Lower leg skin (tissue), 4 donors: ENCODE measurements around the gene IFT80. TPM values are rescaled to one million over a fixed set of nuclear protein-coding genes. Genes with fewer than 3 reads are reported as not detected.

Experiments used
- DNase-seq, 2 donors: peaks; one replicate each; pipeline ENCODE4 v3.0.0-alpha.2; 2019; ENCODE audit warnings: low spot score in 2 of 2
- H3K4me3 ChIP-seq: fragments of 200-600 bp; sonication (generic); 2 replicates; pipeline ENCODE4 v1.5.1; 2017; ENCODE audit warnings: mild to moderate bottlenecking, low read depth; ENCODE audit not compliant: poor library complexity, severe bottlenecking
- CTCF ChIP-seq, 3 donors: fragments of 450-650 bp; IDR thresholded peaks; one replicate each; pipeline ENCODE4 v1.5.1; 2016; ENCODE audit warnings: antibody characterized with exemption in 3 of 3, mild to moderate bottlenecking in 3 of 3, moderate library complexity in 2 of 3
- POLR2A ChIP-seq, 2 donors: fragments of 450-650 bp; IDR thresholded peaks; one replicate each; pipeline ENCODE4 v1.6.1; 2016 to 2017; ENCODE audit warnings: antibody characterized with exemption in 2 of 2, mild to moderate bottlenecking in 1 of 2, moderate library complexity in 1 of 2
- WGBS, 2 donors: methylation state at CpG; one replicate each; pipeline ENCODE4 v1.1.5; 2018; 5-methylcytosine and 5-hydroxymethylcytosine counted together
- intact Hi-C: fragments of 100-400 bp; cut with DNase I; formaldehyde crosslinking; loops from one replicate; pipeline ENCODE4 v1.15.0; 2023; ENCODE audit warnings: low total_unique reads
- total RNA-seq, 4 donors: library from RNA; depleted of rRNA; stranded (reverse); fragments of >200 nt; gene quantifications; one replicate each; pipeline ENCODE4 v1.1.0, GENCODE V29; 2016

The IFT80 gene
- total RNA-seq, 4 donors from 2014 or later = 9.7 to 15.7 (median 15.3) TPM

- DNase-seq = no peak
- intact Hi-C loops = no loop called here
- WGBS, 2 donors = 77 to 78% methylated on average over 5 of the region's 5 CpGs
- H3K4me3 ChIP-seq = no peak overlapping the region
- TF ChIP-seq POLR2A (IDR thresholded peaks at IDR 0.05) (no peak), CTCF (IDR thresholded peaks at IDR 0.05) (no peak)
These were observed 14.2 kb downstream of the IFT80 start for GRCh38 chr3:160384639-160385318.

DNA sequence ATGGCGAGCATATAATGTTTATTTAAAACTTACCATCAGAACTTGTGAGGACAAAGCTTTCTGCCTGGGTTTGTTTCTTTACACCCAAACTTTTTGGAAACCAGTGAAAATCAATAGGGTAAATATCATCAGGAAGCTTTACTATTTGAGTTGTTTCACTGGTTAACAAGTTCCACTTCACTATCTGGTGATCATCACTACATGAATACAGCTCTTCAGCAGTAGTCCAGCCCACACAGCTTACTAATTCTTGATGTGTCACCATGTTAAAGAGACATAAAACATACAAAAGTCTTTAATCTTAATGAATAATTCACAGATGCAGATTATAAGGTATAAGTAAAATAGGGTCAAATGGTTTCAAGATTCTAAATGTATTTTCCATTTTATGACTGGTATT is 17.6 kb downstream of the IFT80 start:
- intact Hi-C loops = no loop called here
- no peak for TF ChIP-seq POLR2A (IDR thresholded peaks at IDR 0.05)
- no peak for TF ChIP-seq CTCF (IDR thresholded peaks at IDR 0.05)
- WGBS, 2 donors = 98% methylated on average over 1 of the region's 1 CpG
- no peak for DNase-seq
- no peak overlapping the region for H3K4me3 ChIP-seq

- no peak overlapping the region for H3K4me3 ChIP-seq
- intact Hi-C loops = no loop called here
- WGBS, 2 donors = 74 to 83% methylated on average over 4 of the region's 4 CpGs
- DNase-seq = no peak
- TF ChIP-seq CTCF (IDR thresholded peaks at IDR 0.05) (no peak), POLR2A (IDR thresholded peaks at IDR 0.05) (no peak)
These were observed 19.3 kb downstream of the IFT80 start for GRCh38 chr3:160379628-160380214.

GRCh38 chr3:160378331-160379109 is 20.5 kb downstream of the IFT80 start:
- TF ChIP-seq CTCF (IDR thresholded peaks at IDR 0.05) (no peak), POLR2A (IDR thresholded peaks at IDR 0.05) (no peak)
- 67 to 73% methylated on average over 1 of the region's 1 CpG for WGBS, 2 donors
- no peak for DNase-seq
- no peak overlapping the region for H3K4me3 ChIP-seq
- intact Hi-C loops = no loop called here

DNA sequence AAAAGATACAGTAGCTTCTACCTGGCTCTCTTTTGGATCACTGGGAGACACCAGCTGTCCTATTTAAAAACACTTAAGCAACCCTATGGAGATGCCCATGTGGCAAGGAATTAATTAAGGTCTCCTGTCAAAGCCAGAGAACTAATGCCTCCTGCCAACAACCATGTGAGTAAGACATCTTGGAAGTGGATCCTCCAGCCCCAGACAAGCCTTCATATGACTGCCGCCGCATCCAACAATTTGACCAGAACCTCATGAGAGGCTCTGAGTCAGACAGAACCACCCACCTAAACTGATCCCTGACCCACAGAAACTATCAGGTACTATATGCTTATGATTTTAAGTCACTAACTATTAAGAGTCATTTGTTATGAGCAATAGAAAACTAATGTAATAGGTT is 22.3 kb downstream of the IFT80 start:
- TF ChIP-seq POLR2A (IDR thresholded peaks at IDR 0.05) (no peak), CTCF (IDR thresholded peaks at IDR 0.05) (no peak)
- intact Hi-C loops = no loop called here
- no peak for DNase-seq
- WGBS, 2 donors = 73 to 74% methylated on average over 2 of the region's 2 CpGs
- H3K4me3 ChIP-seq = no peak overlapping the region
